Esophagus squamous epithelium (tissue), 5 donors: ENCODE data around the gene PIK3C2G. TPM values are rescaled to one million over a fixed set of nuclear protein-coding genes. Genes with fewer than 3 reads are reported as not detected.

Experiments used
- DNase-seq: peaks from one replicate; lab custom pipeline; 2025; lab: John Stamatoyannopoulos, UW
- H3K27ac ChIP-seq, 4 donors: fragments of 200-600 bp; sonication (generic); one replicate each; pipeline ENCODE4 v1.5.1; 2016 to 2019; ENCODE audit warnings: mild to moderate bottlenecking in 1 of 4
- H3K27me3 ChIP-seq, 4 donors: fragments of 200-600 bp; sonication (generic); 1 replicate in 3 of 4; 2 replicates in 1 of 4; pipeline versions ENCODE4 v1.5.1 to v1.6.0; 2017 to 2021; ENCODE audit warnings: antibody characterized with exemption in 1 of 4
- H3K36me3 ChIP-seq, 3 donors: fragments of 200-600 bp; sonication (generic); one replicate each; pipeline ENCODE4 v1.5.1; 2016 to 2019
- H3K4me1 ChIP-seq, 3 donors: fragments of 200-600 bp; sonication (generic); one replicate each; pipeline ENCODE4 v1.5.1; 2017 to 2019
- H3K4me3 ChIP-seq, 4 donors: fragments of 200-600 bp; sonication (generic); 1 replicate in 3 of 4; 2 replicates in 1 of 4; pipeline ENCODE4 v1.5.1; 2016 to 2019; ENCODE audit warnings: mild to moderate bottlenecking in 2 of 4, moderate library complexity in 1 of 4
- H3K9me3 ChIP-seq, 3 donors: fragments of 200-600 bp; sonication (generic); one replicate each; pipeline ENCODE4 v1.5.1; 2016 to 2019
- CTCF ChIP-seq, 6 experiments: fragments of 450-650 bp in 4 of 6; fragments of 200-600 bp in 2 of 6; sonication (generic) in 2 of 6; IDR thresholded peaks; one replicate each; pipeline ENCODE4 v1.5.1; 2016 to 2019; ENCODE audit warnings: antibody characterized with exemption in 6 of 6, mild to moderate bottlenecking in 4 of 6, moderate library complexity in 4 of 6
- POLR2A ChIP-seq, 4 donors: fragments of 450-650 bp; IDR thresholded peaks; one replicate each; pipeline ENCODE4 v1.6.1; 2017; ENCODE audit warnings: antibody characterized with exemption in 4 of 4, mild to moderate bottlenecking in 4 of 4, moderate library complexity in 3 of 4
- WGBS, 2 donors: methylation state at CpG; one replicate each; pipeline ENCODE4 v1.1.5; 2018; 5-methylcytosine and 5-hydroxymethylcytosine counted together
- intact Hi-C: fragments of 100-400 bp; cut with DNase I; formaldehyde crosslinking; loops from one replicate; pipeline ENCODE4 v1.15.0; 2022
- total RNA-seq, 4 donors: library from RNA; depleted of rRNA; stranded (reverse); fragments of >200 nt; gene quantifications; one replicate each; pipeline ENCODE4 v1.1.0, GENCODE V29; 2016
- donor health status: DM: yes; HTN: yes; CAD: no.

The PIK3C2G gene
- total RNA-seq, 4 donors from 2014 or later: 3.5 to 12.6 (median 7.2) TPM

DNA sequence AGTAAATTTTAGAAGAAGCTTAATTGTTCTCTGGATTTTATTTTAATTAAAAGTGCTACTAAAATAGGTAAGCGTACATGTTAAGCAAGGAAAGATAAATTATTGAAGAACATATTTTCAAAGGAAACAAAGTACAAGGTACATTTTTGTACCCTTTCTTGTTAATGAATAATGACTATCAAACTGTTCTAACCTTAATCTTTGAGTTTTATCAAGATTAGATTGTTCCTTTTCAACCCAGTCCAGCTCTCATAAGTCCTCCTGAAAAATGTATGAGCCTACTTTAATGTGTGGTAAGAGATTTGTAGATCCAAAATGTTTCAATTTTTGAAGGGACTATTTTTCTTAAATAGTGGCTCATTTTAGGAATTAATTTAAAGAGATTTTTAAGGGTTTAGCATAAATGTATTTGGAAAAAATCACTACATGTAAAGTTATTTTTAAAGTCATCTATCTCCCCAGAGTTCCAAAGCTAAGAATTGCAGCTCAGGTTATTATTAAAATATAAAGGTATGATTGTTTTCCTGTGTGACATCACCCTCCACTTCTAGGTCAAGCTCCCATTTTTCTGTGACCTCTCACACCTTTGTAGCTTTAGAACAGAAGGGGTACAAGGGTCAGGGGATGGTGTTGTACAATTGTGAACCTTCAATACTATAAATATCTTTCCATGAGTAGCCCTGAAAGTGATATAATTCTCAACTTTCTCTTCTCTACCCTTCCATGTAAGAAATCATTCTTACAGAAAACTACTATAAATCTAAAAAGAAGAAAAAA lies 1.2 kb upstream of the PIK3C2G start:
- H3K4me3 ChIP-seq: no peak overlapping the region
- 69 to 94% methylated on average over 1 of the region's 1 CpG for WGBS, 2 donors
- peak overlapping the region in 2 of 4 donors; percentile 88 to 90 for H3K27ac ChIP-seq

DNA sequence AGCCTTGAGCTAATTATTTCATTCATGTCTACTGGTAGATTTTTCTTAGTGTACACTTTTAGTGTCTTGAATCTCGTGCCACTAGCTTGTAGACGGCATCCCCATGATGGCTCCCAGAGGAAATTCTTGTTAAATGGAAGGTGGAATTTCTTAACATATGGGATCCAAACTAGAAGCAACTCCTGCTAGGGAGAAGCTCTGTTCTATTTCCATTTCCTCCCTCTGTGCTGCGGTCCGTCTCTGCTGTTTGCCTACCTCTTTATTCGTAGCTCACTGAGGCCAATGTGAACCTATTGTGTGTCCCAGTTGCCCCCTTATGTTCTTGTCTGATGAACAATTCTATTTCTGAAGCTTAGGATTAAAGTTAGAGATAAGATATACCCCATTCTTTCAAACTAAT lies 588 bp downstream of the PIK3C2G start:
- WGBS, 2 donors: 57 to 60% methylated on average over 5 of the region's 5 CpGs
- peak overlapping the region; percentile 21 to 50 (median 43) for H3K4me3 ChIP-seq
- TF ChIP-seq CTCF (IDR thresholded peaks at IDR 0.05) (no peak), POLR2A (IDR thresholded peaks at IDR 0.05) (no peak)
- no peaks in the 10 kb centered on the region for H3K9me3 ChIP-seq
- H3K27ac ChIP-seq: peak overlapping the region; percentile 57 to 90 (median 84)
- H3K36me3 ChIP-seq: no peaks in the 10 kb centered on the region
- intact Hi-C loops: no loop called here
- H3K4me1 ChIP-seq: peaks cover 0 to 34% (median 0%) of the 10 kb centered on the region in 3 donors
- no peaks in the 10 kb centered on the region for H3K27me3 ChIP-seq
- no peak for DNase-seq

More for the DNA sequence above, 1.2 kb upstream of the PIK3C2G start:
- intact Hi-C loops: loop anchor here (10.0 kb wide), 1 partner anchor 65 kb away; no protein-coding TSS in a partner anchor
- TF ChIP-seq CTCF (IDR thresholded peaks at IDR 0.05) (no peak), POLR2A (IDR thresholded peaks at IDR 0.05) (no peak)
- H3K36me3 ChIP-seq: no peaks in the 10 kb centered on the region
- no peaks in the 10 kb centered on the region for H3K27me3 ChIP-seq
- peaks cover 0 to 24% (median 0%) of the 10 kb centered on the region in 3 donors for H3K4me1 ChIP-seq
- H3K9me3 ChIP-seq: no peaks in the 10 kb centered on the region
- no peak for DNase-seq

GRCh38 chr12:18262514-18262913 lies 1.2 kb downstream of the PIK3C2G start:
- 22 to 37% methylated on average over 2 of the region's 2 CpGs for WGBS, 2 donors
- intact Hi-C loops: no loop called here
- H3K4me1 ChIP-seq: peaks cover 0 to 32% (median 0%) of the 10 kb centered on the region in 3 donors
- no peak for DNase-seq
- H3K9me3 ChIP-seq: no peaks in the 10 kb centered on the region
- H3K27me3 ChIP-seq: no peaks in the 10 kb centered on the region
- H3K27ac ChIP-seq: peak overlapping the region; percentile 57 to 90 (median 84)
- peak overlapping the region; percentile 21 to 50 (median 43) for H3K4me3 ChIP-seq
- no peak for TF ChIP-seq CTCF (IDR thresholded peaks at IDR 0.05)
- no peak for TF ChIP-seq POLR2A (IDR thresholded peaks at IDR 0.05)
- no peaks in the 10 kb centered on the region for H3K36me3 ChIP-seq

GRCh38 chr12:18264581-18265075 lies 3.3 kb downstream of the PIK3C2G start:
- H3K9me3 ChIP-seq: no peaks in the 10 kb centered on the region
- TF ChIP-seq CTCF (IDR thresholded peaks at IDR 0.05) (no peak), POLR2A (IDR thresholded peaks at IDR 0.05) (no peak)
- WGBS, 2 donors: 24 to 33% methylated on average over 1 of the region's 1 CpG
- H3K4me1 ChIP-seq: peaks cover 0 to 40% (median 0%) of the 10 kb centered on the region in 3 donors
- intact Hi-C loops: no loop called here
- peak overlapping the region in 3 of 4 donors; percentile 43 to 50 (median 43) for H3K4me3 ChIP-seq
- no peak for DNase-seq
- H3K27me3 ChIP-seq: no peaks in the 10 kb centered on the region
- peak overlapping the region in 3 of 4 donors; percentile 72 to 90 (median 88) for H3K27ac ChIP-seq
- no peaks in the 10 kb centered on the region for H3K36me3 ChIP-seq
